ENCODE measurements around the gene PLCB1. TPM values are rescaled to one million over a fixed set of nuclear protein-coding genes. Genes with fewer than 3 reads are reported as not detected.

PLCB1 gene
- total and polyA plus RNA-seq, 4 donors, result 1.6 to 43.8 (median 6.1) TPM

GRCh38 chr20:8322662-8323217 lies 190.7 kb downstream of the PLCB1 start:
- Histone ChIP-seq H3K27ac (ENCODE audit: low read depth in 1 of 2, low read length in 1 of 2) (no peak overlapping the region), H3K9me3 (ENCODE audit: control insufficient read depth in 4 of 4, insufficient read depth in 3 of 4, low read length in 3 of 4) (no peaks in the 10 kb centered on the region), H3K9ac (ENCODE audit: insufficient read depth in 1 of 2, low read length in 2 of 2) (no peak overlapping the region), H3K36me3 (ENCODE audit: control insufficient read depth in 4 of 4, insufficient read depth in 4 of 4, low read length in 4 of 4) (no peaks in the 10 kb centered on the region), H3K4me1 (ENCODE audit: control insufficient read depth in 5 of 5, insufficient read depth in 5 of 5, low read length in 5 of 5) (no peaks in the 10 kb centered on the region), H3K4me3 (no peak overlapping the region), H3K27me3 (ENCODE audit: control insufficient read depth in 3 of 3, insufficient read depth in 3 of 3, low read length in 2 of 3) (no peaks in the 10 kb centered on the region)
- no peak for TF ChIP-seq CTCF (IDR thresholded peaks at IDR 0.05; ENCODE audit: control extremely low read depth, extremely low read depth)
- DNase-seq (peak in 1 of 3 donors; percentile 20), ATAC-seq (ENCODE audit: insufficient read depth, low FRiP score) (no peak)
- 50 to 52% methylated on average over 5 of the region's 5 CpGs for WGBS, 2 donors

- H3K27ac ChIP-seq (ENCODE audit: low read depth in 1 of 2, low read length in 1 of 2), result no peak overlapping the region
- TF ChIP-seq CTCF (IDR thresholded peaks at IDR 0.05; ENCODE audit: control extremely low read depth, extremely low read depth), result no peak
- H3K9ac ChIP-seq (ENCODE audit: insufficient read depth in 1 of 2, low read length in 2 of 2), result no peak overlapping the region
- ATAC-seq (ENCODE audit: insufficient read depth, low FRiP score) (no peak), DNase-seq (peak in 1 of 3 donors; percentile 18)
- 77 to 88% methylated on average over 3 of the region's 3 CpGs for WGBS, 2 donors
- no peaks in the 10 kb centered on the region for H3K27me3 ChIP-seq (ENCODE audit: control insufficient read depth in 3 of 3, insufficient read depth in 3 of 3, low read length in 2 of 3)
- no peaks in the 10 kb centered on the region for H3K4me1 ChIP-seq (ENCODE audit: control insufficient read depth in 5 of 5, insufficient read depth in 5 of 5, low read length in 5 of 5)
- no peak overlapping the region for H3K4me3 ChIP-seq
- no peaks in the 10 kb centered on the region for H3K36me3 ChIP-seq (ENCODE audit: control insufficient read depth in 4 of 4, insufficient read depth in 4 of 4, low read length in 4 of 4)
- H3K9me3 ChIP-seq (ENCODE audit: control insufficient read depth in 4 of 4, insufficient read depth in 3 of 4, low read length in 3 of 4), result no peaks in the 10 kb centered on the region
Observed at GRCh38 chr20:8326191-8326590, 194.1 kb downstream of the PLCB1 start.

- DNase-seq, result no peak
- Histone ChIP-seq H3K9ac (ENCODE audit: insufficient read depth in 1 of 2, low read length in 2 of 2) (no peak overlapping the region), H3K9me3 (ENCODE audit: control insufficient read depth in 4 of 4, insufficient read depth in 3 of 4, low read length in 3 of 4) (no peaks in the 10 kb centered on the region), H3K27ac (ENCODE audit: low read depth in 1 of 2, low read length in 1 of 2) (no peak overlapping the region), H3K27me3 (ENCODE audit: control insufficient read depth in 3 of 3, insufficient read depth in 3 of 3, low read length in 2 of 3) (no peaks in the 10 kb centered on the region), H3K36me3 (ENCODE audit: control insufficient read depth in 4 of 4, insufficient read depth in 4 of 4, low read length in 4 of 4) (no peaks in the 10 kb centered on the region), H3K4me1 (ENCODE audit: control insufficient read depth in 5 of 5, insufficient read depth in 5 of 5, low read length in 5 of 5) (no peaks in the 10 kb centered on the region), H3K4me3 (no peak overlapping the region)
- TF ChIP-seq CTCF (IDR thresholded peaks at IDR 0.05; ENCODE audit: control extremely low read depth, extremely low read depth), result no peak
- no peak for ATAC-seq (ENCODE audit: insufficient read depth, low FRiP score)
- 96 to 98% methylated on average over 5 of the region's 5 CpGs for WGBS, 2 donors
Observed at GRCh38 chr20:8326899-8327298, 194.8 kb downstream of the PLCB1 start.

- Histone ChIP-seq H3K36me3 (ENCODE audit: control insufficient read depth in 4 of 4, insufficient read depth in 4 of 4, low read length in 4 of 4) (no peaks in the 10 kb centered on the region), H3K9ac (ENCODE audit: insufficient read depth in 1 of 2, low read length in 2 of 2) (no peak overlapping the region), H3K4me1 (ENCODE audit: control insufficient read depth in 5 of 5, insufficient read depth in 5 of 5, low read length in 5 of 5) (no peaks in the 10 kb centered on the region), H3K27ac (ENCODE audit: low read depth in 1 of 2, low read length in 1 of 2) (no peak overlapping the region), H3K4me3 (no peak overlapping the region), H3K27me3 (ENCODE audit: control insufficient read depth in 3 of 3, insufficient read depth in 3 of 3, low read length in 2 of 3) (no peaks in the 10 kb centered on the region), H3K9me3 (ENCODE audit: control insufficient read depth in 4 of 4, insufficient read depth in 3 of 4, low read length in 3 of 4) (no peaks in the 10 kb centered on the region)
- 97 to 100% methylated on average over 1 of the region's 1 CpG for WGBS, 2 donors
- TF ChIP-seq CTCF (IDR thresholded peaks at IDR 0.05; ENCODE audit: control extremely low read depth, extremely low read depth), result no peak
- ATAC-seq (ENCODE audit: insufficient read depth, low FRiP score), result no peak
- no peak for DNase-seq
Observed at GRCh38 chr20:8328189-8328588, 196.1 kb downstream of the PLCB1 start.
